ENCODE measurements around the gene MFAP1.
"Not testable (repeated sequence)": the region's sequence is repeated elsewhere in the genome, so short reads cannot be mapped to it uniquely, and the experiment has no call there.

The MFAP1 gene, protein sequence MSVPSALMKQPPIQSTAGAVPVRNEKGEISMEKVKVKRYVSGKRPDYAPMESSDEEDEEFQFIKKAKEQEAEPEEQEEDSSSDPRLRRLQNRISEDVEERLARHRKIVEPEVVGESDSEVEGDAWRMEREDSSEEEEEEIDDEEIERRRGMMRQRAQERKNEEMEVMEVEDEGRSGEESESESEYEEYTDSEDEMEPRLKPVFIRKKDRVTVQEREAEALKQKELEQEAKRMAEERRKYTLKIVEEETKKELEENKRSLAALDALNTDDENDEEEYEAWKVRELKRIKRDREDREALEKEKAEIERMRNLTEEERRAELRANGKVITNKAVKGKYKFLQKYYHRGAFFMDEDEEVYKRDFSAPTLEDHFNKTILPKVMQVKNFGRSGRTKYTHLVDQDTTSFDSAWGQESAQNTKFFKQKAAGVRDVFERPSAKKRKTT
- total RNA-seq: 47.3 to 67.5 reads per million in 2 experiments

DNA sequence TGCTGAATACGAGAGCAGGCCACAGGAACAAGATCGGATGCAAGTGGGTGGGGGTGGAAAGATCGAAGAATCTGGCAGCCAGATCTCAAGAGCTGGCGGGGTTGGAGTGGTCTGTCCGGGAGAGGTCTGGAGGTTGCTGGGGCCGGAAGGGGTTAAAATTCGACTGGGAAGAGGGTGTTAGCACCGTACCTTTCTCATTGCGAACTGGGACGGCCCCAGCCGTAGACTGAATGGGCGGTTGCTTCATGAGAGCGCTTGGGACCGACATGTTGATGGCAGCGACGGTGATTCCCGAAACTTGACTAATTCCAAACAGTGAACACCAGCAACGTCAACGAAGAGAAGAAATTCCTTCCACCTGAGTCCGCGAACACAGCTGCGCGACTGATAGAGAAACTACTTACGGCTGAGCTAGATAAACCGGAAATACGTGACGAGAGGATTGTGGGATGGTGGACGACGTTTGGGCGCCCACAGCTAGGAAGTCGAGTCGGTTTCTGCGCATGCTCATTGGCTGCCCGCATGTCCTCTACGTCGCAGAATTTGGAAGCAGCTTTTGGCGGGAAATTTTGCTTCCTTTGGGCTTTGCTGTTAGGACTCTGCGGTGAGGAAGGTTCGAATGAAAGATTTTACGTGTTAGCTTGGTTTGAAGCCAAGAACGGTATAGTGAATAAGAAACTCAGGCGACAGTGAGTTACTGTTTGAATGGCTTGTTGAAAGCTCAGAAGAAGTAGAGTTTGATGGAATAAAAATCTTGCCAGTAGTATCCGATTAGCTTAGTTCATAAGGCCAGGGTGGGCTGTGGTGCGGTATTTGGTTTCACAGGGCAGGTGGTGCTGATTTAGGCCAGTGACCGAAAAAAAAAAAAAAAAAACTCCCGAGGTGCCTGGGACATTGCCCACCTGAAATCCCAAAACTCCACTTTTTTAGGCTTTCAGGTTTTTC lies at the start of gene MFAP1:
Gene MFAP1 (minus strand): TSS at position 389 of the 945 bp plus-strand sequence. CDS start 121 bp downstream, at position 268.
- DNase-seq (ENCODE audit: low read depth): peak; percentile 88

DNA sequence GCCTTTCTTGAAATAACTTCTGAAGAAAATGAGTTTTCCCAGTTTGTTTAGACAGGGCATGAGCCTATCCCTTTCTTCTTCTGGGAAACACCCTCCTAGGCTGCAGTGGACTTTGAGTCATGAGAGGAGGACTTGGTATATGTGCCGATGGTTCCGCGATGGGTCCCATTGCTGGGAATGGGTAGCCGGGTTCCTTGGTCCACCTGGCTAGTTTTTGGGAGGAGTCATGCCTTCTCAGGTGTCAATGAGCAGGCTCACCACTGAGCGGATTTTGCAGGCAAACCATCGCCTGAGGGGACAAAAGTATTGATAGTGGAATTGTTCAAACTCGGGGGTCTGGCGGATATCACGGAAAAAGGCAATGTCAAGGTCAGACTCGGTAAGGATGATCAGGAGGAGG lies 49.2 kb upstream of the MFAP1 start:
- DNase-seq (ENCODE audit: low read depth): no peak

DNA sequence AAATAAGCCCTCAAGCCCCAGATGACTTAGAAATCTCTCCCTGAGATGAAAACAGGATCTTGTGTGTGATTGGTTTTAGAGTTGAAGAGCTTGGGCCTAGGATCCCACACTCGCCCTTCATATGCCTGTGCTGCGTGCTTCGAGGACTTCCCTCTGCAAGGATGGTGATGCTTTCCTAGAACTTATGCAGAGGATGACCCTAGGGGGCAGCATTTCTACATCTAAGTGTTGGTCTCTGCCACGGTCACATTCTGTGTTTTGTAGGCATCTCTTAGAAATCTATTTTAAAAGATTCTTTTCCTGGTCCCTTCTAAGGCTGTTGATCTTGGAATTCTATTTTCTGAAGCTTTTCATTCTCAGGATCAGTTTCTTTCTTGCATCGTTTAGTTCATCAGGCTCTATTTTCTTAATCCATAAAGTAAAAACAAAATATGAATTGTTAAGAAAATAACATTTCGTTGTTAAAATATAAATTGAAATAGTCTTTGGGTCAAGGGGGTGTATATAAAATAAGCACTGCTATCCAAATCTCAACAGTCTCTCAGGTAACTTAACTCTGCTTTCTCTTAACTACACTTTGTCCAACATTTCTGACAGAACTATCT lies 48.0 kb upstream of the MFAP1 start:
- DNase-seq (ENCODE audit: low read depth): no peak

DNA sequence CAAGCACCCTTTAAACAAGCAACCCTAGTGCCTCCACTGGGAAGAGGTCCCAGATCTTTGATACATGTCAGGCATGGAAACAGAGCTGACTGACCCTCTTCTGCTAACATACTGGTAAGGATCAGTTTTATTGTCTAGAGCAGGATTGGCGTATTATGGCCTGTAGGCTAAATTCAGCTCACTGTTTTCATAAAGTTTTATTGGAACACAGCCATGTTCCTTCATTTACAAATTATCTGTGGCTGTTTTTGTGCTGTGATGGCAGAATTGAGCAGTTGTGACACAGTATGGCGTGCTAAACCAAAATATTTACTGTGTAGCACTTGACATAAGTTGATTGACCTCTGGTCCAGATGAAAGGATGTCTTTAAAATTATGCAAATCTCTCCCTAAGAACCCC lies 47.3 kb upstream of the MFAP1 start:
- DNase-seq (ENCODE audit: low read depth): no peak

DNA sequence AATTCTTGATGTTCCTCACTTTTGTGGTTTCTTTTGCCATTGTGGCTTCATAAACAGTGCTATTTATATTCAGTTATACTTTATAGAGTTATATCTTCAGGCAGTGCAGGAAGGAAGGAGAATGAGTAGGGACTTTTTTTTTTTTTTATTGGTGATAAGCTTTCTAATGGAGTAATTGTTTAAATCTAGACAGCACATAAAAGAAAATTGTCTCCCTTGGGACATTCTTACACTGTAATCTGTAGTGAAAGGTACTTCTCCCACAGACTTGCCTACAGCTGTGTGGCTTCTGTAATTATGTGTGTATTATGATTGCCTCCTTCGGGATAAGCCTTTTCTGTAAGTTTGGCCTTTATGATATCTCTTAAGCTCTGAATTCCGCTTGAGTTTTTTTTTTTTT lies 43.9 kb upstream of the MFAP1 start:
- DNase-seq (ENCODE audit: low read depth): no peak

DNA sequence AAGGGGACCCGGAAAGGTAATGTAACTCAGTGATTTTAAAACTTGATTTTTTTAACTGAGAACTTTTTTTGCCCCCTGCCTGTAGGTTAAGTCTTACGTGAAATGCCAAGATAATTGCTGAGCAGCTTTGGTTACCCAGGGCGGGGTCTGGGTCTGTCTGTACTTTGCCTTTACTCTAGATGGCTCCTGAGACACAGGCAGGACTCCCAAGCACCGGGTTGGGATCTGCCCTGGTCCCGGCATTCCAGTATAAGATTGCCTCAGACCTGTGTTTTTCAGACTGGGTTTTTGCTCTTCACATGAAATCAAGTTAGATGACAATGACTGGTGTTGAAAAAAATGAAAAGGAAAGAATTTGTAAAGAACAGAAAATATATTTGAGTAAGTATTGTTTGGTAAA lies 42.6 kb upstream of the MFAP1 start:
- no peak for DNase-seq (ENCODE audit: low read depth)

DNA sequence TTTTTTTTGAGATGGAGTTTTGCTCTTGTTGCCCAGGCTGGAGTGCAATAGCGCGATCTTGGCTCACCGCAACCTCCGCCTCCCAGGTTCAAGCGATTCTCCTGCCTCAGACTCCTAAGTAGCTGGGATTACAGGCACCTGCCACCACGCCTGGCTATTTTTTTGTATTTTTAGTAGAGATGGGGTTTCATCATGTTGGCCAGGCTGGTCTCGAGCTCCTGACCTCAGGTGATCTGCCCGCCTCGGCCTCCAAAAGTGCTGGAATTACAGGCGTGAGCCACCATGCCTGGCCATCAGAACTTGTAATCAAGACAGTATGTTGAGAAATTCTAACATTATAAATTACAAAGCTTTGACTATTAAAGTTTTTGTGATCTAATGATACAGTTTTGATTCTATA lies 42.1 kb upstream of the MFAP1 start:
- DNase-seq (ENCODE audit: low read depth): not testable (repeated sequence)

DNA sequence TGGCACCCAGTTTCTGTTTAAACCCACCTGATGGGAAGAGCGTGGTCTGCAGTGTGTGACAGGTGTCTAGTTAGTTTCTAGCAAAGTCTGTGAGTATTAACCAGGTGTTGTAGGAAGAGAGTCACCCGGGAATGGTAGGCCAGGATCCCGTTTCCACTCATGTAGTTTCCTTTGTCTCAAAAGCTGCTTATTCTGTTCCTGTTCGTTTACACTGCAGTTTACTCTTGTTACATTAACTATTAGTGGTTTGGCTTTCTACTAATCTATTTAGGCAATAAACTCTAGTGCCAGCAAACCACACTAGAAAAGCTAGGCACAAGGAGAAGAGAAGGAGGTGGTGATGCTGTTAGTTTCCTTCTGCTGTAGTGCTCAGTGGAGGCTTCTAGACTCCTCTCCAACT lies 35.1 kb upstream of the MFAP1 start:
- no peak for DNase-seq (ENCODE audit: low read depth)

DNA sequence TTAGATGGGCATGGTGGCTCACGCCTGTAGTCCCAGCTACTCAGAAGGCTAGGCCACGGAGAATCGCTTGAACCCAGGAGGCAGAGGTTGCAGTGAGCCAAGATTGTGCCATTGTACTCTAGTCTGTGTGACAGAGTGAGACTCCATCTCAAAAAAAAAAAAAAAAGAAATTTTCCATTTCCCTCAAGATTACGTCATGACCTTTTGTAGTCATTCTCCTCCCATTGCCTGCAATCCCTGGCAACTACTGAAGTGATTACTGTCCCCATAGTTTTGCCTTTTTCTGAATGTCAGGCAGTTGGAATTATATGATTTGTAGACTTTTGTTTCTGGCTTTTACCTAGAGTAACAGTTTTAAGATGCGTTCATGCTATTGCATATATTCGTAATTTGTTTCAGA lies 30.3 kb upstream of the MFAP1 start:
- DNase-seq (ENCODE audit: low read depth): no peak

DNA sequence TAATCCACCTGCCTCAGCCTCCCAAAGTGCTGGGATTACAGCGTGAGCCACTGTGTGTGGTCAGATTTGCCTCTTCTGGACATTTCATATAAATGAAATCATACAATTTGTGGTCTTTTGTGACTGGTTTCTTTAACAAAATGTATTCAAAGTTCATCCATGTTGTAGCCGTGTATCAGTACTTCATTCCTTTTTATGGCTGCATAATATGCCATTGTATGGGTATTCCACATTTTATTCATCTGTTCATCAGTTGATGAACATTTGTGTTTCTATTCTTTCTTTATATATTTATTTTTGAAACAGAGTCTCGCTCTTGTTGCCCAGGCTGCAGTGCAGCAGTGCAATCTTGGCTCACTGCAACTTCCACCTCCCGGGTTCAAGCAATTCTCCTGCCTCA lies 28.1 kb upstream of the MFAP1 start:
- DNase-seq (ENCODE audit: low read depth): no peak

DNA sequence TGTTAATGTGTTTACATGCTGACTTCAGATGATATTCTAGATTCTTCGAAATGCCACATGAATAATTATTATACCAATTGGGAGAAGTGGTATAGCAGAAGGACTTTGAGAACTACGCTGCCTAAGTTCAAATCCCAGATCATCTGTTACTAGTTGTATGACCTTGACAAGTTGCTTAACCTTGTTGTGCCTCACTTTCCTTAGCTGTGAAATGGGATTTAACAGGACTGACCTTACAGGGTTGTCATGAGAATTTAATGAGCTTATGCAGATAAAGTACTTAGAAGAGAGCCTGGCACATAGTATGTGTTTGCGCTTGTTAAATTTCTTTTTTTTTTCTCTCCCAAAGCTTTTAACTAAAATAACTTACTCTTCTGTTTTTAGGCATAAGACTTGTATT lies 26.8 kb upstream of the MFAP1 start:
- no peak for DNase-seq (ENCODE audit: low read depth)

DNA sequence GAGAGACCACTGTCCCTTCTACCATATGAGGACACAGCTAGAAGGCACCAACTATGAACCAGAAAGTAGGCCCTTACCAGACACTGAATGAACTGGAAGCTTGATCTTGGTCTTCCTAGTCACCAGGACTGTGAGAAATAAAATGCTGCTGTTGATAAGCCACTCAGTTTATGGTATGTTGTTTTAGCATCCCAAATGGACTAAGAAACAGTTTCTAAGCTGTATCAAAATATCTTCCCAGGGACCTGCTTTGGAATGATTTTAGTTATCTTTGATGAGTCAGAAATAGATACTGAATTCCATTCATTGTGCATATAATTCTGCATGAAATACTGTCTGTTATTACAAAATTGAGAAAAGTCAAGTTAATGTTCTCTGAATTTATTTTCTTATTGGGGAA lies 20.9 kb upstream of the MFAP1 start:
- no peak for DNase-seq (ENCODE audit: low read depth)

DNA sequence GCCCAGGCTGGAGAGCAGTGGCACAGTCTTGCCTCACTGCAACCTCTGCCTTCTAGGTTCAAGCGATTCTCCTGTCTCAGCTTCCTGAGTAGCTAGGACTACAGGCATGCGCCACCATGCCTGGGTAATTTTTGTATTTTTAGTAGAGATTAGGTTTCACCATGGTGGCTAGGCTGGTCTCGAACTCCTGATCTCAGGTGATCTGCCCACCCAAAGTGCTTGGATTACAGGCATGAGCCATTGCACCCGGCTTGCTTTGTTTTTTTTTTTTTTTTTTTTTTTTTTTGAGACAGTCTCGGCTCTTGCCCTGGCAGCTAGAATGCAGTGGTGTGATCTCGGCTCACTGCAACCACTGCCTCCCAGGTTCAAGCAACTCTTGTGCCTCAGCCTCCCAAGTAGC lies 8.0 kb upstream of the MFAP1 start:
- not testable (repeated sequence) for DNase-seq (ENCODE audit: low read depth)

DNA sequence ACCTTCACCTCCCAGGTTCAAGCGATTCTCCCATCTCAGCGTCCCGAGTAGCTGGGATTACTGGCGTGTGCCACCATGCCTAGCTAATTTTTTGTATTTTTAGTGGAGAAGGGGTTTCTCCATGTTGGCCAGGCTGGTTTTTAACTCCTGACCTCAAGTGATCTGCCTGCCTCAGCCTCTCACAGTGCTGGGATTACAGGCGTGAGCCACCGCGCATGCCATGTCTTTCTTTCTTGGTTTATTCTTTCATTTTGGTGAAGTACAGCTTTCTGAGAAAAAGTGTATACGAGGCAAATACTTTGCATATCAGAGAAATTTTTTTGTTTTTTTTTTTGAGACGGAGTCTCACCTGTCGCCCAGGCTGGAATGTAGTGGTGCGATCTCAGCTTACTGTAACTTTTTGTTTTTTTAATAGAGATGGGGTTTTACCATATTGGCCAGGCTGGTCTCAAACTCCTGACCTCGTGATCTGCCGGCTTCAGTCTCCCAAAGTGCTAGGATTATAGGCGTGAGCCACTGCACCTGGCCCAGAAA lies 7.1 kb upstream of the MFAP1 start:
- not testable (repeated sequence) for DNase-seq (ENCODE audit: low read depth)

DNA sequence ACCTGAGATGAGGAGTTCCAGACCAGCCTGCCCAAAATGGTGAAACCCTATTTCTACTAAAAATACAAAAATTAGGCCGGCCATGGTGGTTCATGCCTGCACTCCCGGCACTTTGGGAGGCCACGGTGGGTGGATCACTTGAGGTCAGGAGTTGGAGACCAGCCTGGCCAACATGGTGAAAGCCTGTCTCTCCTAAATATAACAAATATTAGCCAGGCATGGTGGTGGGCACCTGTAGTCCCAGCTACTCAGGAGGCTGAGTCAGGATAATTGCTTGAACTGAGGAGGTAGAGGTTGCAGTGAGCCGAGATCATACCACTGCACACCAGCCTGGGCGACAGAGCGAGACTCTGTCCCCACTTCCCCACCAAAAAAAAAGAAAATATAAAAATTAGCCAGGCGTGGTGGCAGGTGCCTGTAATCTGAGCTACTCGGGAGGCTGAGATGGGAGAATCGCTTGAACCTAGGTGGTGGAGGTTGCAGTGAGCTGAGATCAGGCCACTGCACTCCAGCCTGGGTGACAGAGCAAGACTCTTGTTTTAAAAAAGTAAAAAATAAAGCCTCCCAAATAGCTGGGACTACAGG lies 6.3 kb upstream of the MFAP1 start:
- DNase-seq (ENCODE audit: low read depth): not testable (repeated sequence)

DNA sequence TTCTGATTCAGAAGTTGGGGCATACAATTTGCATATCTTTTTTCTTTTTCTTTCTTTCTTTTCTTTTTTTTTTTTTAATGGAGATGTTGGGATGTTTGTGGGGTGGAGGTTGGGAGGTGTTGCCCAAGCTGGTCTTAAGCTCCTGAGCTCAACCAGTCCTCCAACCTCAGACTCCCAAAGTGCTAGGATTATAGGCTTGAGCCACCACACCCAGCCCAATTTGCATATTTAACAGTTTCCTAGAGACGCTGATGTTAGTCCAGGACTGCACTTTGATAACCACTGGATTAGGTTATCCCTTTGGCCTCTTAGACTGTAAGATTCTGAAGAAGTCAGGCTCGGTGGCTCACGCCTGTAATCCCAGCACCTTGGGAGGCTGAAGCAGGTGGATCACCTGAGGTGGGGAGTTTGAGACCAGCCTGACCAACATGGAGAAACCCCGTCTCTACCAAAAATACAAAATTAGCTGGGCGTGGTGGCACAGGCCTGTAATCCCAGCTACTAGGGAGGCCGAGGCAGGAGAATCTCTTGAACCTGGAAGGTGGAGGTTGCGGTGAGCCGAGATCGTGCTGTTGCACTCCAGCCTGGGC lies 5.6 kb upstream of the MFAP1 start:
- not testable (repeated sequence) for DNase-seq (ENCODE audit: low read depth)

DNA sequence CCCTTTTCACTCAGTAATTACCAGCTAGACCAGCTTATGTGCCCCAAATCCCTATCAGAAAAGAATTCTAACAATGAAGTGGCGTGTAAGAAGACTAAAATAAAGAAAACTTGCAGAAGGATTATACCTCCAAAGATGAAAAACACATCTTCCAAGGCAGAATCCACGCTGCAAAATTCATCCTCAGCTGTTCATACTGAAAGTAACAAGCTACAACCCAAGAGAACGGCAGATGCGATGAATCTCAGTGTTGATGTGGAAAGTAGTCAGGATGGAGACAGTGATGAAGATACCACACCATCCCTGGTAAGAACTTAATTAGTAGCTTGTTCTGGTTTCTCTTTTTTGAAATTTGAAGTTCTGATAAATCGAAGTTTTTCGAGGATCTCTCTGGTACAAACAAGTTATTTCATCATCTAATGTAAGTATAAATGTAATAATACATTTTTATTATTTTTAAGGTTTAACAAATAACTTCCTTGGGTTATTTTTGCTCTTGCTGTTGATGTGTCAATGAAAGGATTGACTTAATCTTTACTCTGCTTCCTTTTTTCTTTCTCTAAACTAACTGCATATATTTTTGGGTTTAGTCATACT lies 3.7 kb upstream of the MFAP1 start:
- DNase-seq (ENCODE audit: low read depth): no peak

DNA sequence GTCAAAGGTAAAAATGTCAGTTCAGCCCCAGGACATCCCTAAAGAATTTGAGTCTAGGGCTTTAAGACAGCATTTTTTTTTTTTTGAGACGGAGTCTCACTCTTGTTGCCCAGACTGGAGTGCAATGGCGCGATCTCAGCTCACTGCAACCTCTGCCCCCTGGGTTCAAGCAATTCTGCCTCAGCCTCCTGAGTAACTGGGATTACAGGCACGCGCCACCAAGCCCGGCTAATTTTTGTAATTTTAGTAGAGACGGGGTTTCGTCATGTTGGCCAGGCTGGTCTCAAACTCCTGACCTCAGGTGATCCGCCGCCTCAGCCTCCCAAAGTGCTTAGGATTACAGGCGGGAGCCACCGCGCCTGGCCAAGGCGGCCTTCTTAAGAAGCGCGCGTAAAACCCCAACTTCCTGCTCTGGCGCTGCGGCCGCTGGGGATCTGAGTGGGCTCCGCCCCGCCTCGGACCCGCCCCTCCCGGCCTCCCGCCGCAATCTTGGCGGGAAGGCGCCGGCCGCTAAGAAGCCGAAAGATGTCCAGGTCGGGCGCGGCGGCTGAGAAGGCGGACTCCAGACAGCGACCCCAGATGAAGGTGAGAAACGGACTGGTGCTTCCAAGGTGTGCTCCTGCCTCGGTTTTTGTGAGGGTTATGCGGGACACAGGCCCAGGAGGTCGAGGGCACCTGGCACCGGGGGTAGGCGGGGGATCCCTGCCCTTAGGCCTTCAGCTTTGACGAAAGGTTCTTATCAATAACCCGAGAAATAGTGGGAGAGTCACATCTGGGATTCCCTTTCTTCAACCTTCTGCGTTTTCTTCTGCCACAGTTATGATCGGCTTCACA lies 2.2 kb upstream of the MFAP1 start, which contains the start of gene WDR76:
Gene WDR76 (plus strand): TSS at position 495 of the 834 bp plus-strand sequence. CDS start 31 bp downstream, at position 526.
- DNase-seq (ENCODE audit: low read depth): peak; percentile 48

DNA sequence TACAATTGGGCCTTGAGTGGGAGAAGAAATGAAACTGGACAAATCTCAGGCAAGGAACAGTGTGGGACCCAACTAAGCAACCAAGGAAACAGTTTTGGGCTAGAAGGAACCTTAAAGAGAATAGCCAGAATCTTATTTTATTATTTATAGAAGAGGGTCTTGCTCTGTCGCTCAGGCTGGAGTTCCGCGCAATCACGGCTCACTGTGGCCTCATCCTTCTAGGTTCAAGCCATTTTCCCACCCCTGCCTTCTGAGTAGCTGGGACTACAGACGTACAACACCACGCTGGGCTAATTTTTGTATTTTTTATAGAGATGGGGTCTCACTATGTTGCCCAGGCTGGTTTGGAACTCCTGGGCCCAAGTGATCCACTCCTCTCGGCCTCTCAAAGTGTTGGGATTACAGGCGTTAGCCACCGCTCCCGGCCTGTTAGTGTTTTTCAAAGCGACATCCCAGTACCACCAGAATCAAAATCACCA lies 1.6 kb upstream of the MFAP1 start:
- no peak for DNase-seq (ENCODE audit: low read depth)

DNA sequence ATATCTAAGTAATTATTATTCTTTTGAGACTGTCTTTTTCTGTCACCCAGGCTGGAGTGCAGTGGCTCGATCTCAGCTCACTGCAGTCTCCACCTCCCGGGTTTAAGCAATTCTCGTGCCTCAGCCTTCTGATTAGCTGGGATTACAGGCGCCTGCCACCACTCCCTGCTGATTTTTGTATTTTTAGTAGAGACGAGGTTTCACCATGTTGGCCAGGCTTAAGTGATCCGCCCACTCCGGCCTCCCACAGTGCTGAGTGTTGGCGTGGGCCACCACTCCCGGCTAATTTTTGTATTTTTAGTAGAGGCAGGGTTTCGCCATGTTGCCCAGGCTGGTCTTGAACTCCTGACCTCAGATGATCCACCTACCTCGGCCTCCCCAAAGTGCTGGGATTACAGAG lies 815 bp upstream of the MFAP1 start:
- DNase-seq (ENCODE audit: low read depth): not testable (repeated sequence)
